Aorta (tissue), 5 donors: ENCODE data around the gene GPD1. TPM values are rescaled to one million over a fixed set of nuclear protein-coding genes. Genes with fewer than 3 reads are reported as not detected.

Experiments
- ATAC-seq: fragments of 200-7000 bp; cut with Tn5 transposase; one replicate; pipeline ENCODE4 v1.9.1; 2022; ENCODE audit warnings: moderate library complexity; ENCODE audit not compliant: low FRiP score
- DNase-seq, 2 donors: peaks; one replicate each; pipeline ENCODE4 v3.0.0-alpha.2; 2020
- H3K27ac ChIP-seq, 2 donors: one replicate each; pipeline ENCODE4 v1.5.1; 2013; ENCODE audit warnings: low read length in 2 of 2, mild to moderate bottlenecking in 2 of 2, moderate library complexity in 2 of 2, control low read depth in 1 of 2, inconsistent platforms in 1 of 2, low read depth in 1 of 2
- H3K27me3 ChIP-seq, 2 donors: one replicate each; pipeline ENCODE4 v1.6.1; 2013; ENCODE audit warnings: control low read depth in 1 of 2, low read length in 1 of 2, mild to moderate bottlenecking in 1 of 2, moderate library complexity in 1 of 2; ENCODE audit not compliant: insufficient read depth in 2 of 2, control insufficient read depth in 1 of 2
- H3K36me3 ChIP-seq, 2 donors: one replicate each; pipeline ENCODE4 v1.6.1; 2013; ENCODE audit warnings: control low read depth in 1 of 2, low read length in 1 of 2, mild to moderate bottlenecking in 1 of 2; ENCODE audit not compliant: insufficient read depth in 2 of 2, control insufficient read depth in 1 of 2
- H3K4me1 ChIP-seq, 2 donors: one replicate each; pipeline ENCODE4 v1.6.1; 2013; ENCODE audit warnings: low read length in 2 of 2, control low read depth in 1 of 2, mild to moderate bottlenecking in 1 of 2, moderate library complexity in 1 of 2; ENCODE audit not compliant: insufficient read depth in 2 of 2, control insufficient read depth in 1 of 2
- H3K4me3 ChIP-seq, 2 donors: one replicate each; pipeline ENCODE4 v1.5.1; 2013; ENCODE audit warnings: low read length in 2 of 2, control low read depth in 1 of 2, mild to moderate bottlenecking in 1 of 2
- H3K9me3 ChIP-seq: one replicate; pipeline ENCODE4 v1.6.1; 2013; ENCODE audit warnings: mild to moderate bottlenecking, low read length; ENCODE audit not compliant: control insufficient read depth
- WGBS, 2 donors: extraction: QIAGEN DNeasy Blood & Tissue Kit; methylation state at CpG; one replicate each; pipeline ENCODE4 v1.1.7; 2013; 5-methylcytosine and 5-hydroxymethylcytosine counted together
- intact Hi-C, 2 donors: fragments of 100-400 bp; cut with DNase I; formaldehyde crosslinking; loops; one replicate each; pipeline versions ENCODE4 v1.14.2 to v1.15.0; 2022
- polyA plus RNA-seq, 2 donors: library from polyadenylated mRNA; stranded (reverse); fragments of 200-250 nt; gene quantifications; one replicate each; pipeline ENCODE4 v1.2.3, GENCODE V29; 2013
- total RNA-seq, 2 donors: library from RNA; stranded (reverse); fragmentation: NEBNext Ultra II Directional; extraction: Animal tissue kit (Norgen Biotek cat#: 25700); gene quantifications; one replicate each; pipeline ENCODE4 v1.2.1, GENCODE V29; 2021
- donor health status: healthy with polysubstance abuse.
- donor health status: Bipolar disorder and iron deficiency.
- donor health status: DM: no; HTN: no; CAD: no.
- donor health status: DM: no; HTN: no; CAD: no.
- donor health status: DM: yes; HTN: yes; CAD: no.

GPD1 gene
- total and polyA plus RNA-seq, 4 donors: 0.61 to 24.8 (median 2.7) TPM

- Histone ChIP-seq H3K4me1 (no peaks in the 10 kb centered on the region), H3K27me3 (no peaks in the 10 kb centered on the region), H3K4me3 (no peak overlapping the region), H3K27ac (no peak overlapping the region), H3K9me3 (no peaks in the 10 kb centered on the region), H3K36me3 (peaks cover 2 to 5% of the 10 kb centered on the region in 2 donors)
- DNase-seq (peak in 1 of 2 donors; percentile 21), ATAC-seq (no peak)
- intact Hi-C loops: loop anchor here (5.0 to 10.0 kb wide), 3 partner anchors 80 to 228 kb away; partner anchors contain the start of gene CERS5 (in 1 of the 2)
- WGBS, 2 donors: 80 to 85% methylated on average over 9 of the region's 9 CpGs
These were observed 16.7 kb upstream of the GPD1 start for GRCh38 chr12:50087151-50087550.

- H3K4me3 ChIP-seq: no peak overlapping the region
- no peaks in the 10 kb centered on the region for H3K9me3 ChIP-seq
- H3K27ac ChIP-seq: no peak overlapping the region
- no peaks in the 10 kb centered on the region for H3K27me3 ChIP-seq
- ATAC-seq (no peak), DNase-seq (peak in 1 of 2 donors; percentile 8)
- H3K4me1 ChIP-seq: no peaks in the 10 kb centered on the region
- peaks cover 2 to 5% of the 10 kb centered on the region in 2 donors for H3K36me3 ChIP-seq
- WGBS, 2 donors: 20 to 28% methylated on average over 3 of the region's 3 CpGs
- intact Hi-C loops: loop anchor here (2.0 to 10.0 kb wide), 4 partner anchors 23 to 227 kb away; partner anchors contain the start of gene CERS5 (in 1 of the 2)
These were observed 15.8 kb upstream of the GPD1 start for GRCh38 chr12:50087995-50088394.

DNA sequence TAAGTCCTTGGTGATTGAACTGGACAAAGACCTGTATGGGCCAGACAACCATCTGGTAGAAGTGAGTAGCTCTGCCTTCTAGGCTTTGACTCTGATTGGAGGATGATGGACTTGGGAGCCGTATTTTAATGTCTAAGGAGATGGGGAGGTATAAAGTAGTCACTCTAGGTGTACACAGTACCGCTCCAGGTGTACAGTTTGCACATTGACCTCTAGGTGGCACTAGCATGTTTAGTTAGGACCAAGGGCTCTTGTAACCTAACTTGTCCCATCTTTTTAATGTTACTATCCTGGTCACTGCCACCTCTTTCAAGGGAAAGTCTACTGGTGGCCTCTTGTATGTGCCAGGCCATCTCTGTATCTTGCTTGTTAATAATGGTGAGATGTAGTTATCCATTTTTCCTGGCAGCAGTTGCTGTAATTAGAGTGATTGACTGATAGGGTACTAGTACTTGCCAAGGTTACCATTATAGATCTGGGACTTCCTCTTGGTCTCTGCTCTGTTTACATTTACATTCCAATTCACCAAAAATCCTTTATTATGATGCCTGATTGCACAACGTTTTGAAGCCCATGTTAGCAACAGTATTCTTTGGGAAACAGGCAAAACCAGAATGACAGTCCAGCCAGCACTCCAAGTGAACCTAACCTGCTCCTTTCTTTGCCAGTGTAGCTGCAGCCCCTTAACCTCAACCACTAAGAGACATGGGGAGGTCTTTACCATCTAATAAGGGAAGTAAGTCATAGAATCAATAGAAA lies 15.1 kb upstream of the GPD1 start:
- Histone ChIP-seq H3K36me3 (peaks cover 2 to 5% of the 10 kb centered on the region in 2 donors), H3K4me1 (no peaks in the 10 kb centered on the region), H3K9me3 (no peaks in the 10 kb centered on the region), H3K4me3 (no peak overlapping the region), H3K27ac (no peak overlapping the region), H3K27me3 (no peaks in the 10 kb centered on the region)
- intact Hi-C loops: loop anchor here (2.0 to 10.0 kb wide), 4 partner anchors 22 to 226 kb away; partner anchors contain the start of gene CERS5 (in 1 of the 2)
- peak in 1 of 2 donors; percentile 39 for DNase-seq
- peak; percentile 53 for ATAC-seq
- WGBS, 2 donors: 20 to 26% methylated on average over 3 of the region's 3 CpGs

- no peak for DNase-seq
These were observed 14.1 kb upstream of the GPD1 start for GRCh38 chr12:50089730-50090129.

GRCh38 chr12:50090391-50090790 lies 13.4 kb upstream of the GPD1 start:
- Histone ChIP-seq H3K4me3 (no peak overlapping the region), H3K27ac (no peak overlapping the region), H3K36me3 (peaks cover 5 to 6% of the 10 kb centered on the region in 2 donors), H3K4me1 (no peaks in the 10 kb centered on the region), H3K27me3 (no peaks in the 10 kb centered on the region), H3K9me3 (no peaks in the 10 kb centered on the region)
- 47 to 56% methylated on average over 5 of the region's 5 CpGs for WGBS, 2 donors
- no peak for DNase-seq
- no peak for ATAC-seq
- intact Hi-C loops: no loop called here

More at GRCh38 chr12:50089730-50090129, 14.1 kb upstream of the GPD1 start:
- Histone ChIP-seq H3K4me3 (no peak overlapping the region), H3K27me3 (no peaks in the 10 kb centered on the region), H3K9me3 (no peaks in the 10 kb centered on the region), H3K4me1 (no peaks in the 10 kb centered on the region), H3K27ac (no peak overlapping the region), H3K36me3 (peaks cover 5 to 6% of the 10 kb centered on the region in 2 donors)
- intact Hi-C loops: loop anchor here (2.0 to 10.0 kb wide), 4 partner anchors 21 to 225 kb away; partner anchors contain the start of gene CERS5 (in 1 of the 2)
- WGBS, 2 donors: 93% methylated on average over 7 of the region's 7 CpGs
- no peak for ATAC-seq

GRCh38 chr12:50097952-50098351 lies 5.9 kb upstream of the GPD1 start:
- no peak overlapping the region for H3K4me3 ChIP-seq
- H3K27ac ChIP-seq: no peak overlapping the region
- WGBS, 2 donors: 84 to 86% methylated on average over 6 of the region's 6 CpGs
- intact Hi-C loops: no loop called here
- H3K36me3 ChIP-seq: peaks cover 7 to 21% of the 10 kb centered on the region in 2 donors
- ATAC-seq (no peak), DNase-seq (no peak)
- no peaks in the 10 kb centered on the region for H3K27me3 ChIP-seq
- no peaks in the 10 kb centered on the region for H3K4me1 ChIP-seq
- H3K9me3 ChIP-seq: no peaks in the 10 kb centered on the region

GRCh38 chr12:50099302-50100008 lies 4.4 kb upstream of the GPD1 start:
- no peaks in the 10 kb centered on the region for H3K27me3 ChIP-seq
- DNase-seq (no peak), ATAC-seq (peak; percentile 31)
- H3K4me3 ChIP-seq: no peak overlapping the region
- intact Hi-C loops: no loop called here
- no peaks in the 10 kb centered on the region for H3K4me1 ChIP-seq
- peaks cover 7 to 18% of the 10 kb centered on the region in 2 donors for H3K36me3 ChIP-seq
- no peaks in the 10 kb centered on the region for H3K9me3 ChIP-seq
- no peak overlapping the region for H3K27ac ChIP-seq
- 65 to 66% methylated on average over 5 of the region's 5 CpGs for WGBS, 2 donors

DNA sequence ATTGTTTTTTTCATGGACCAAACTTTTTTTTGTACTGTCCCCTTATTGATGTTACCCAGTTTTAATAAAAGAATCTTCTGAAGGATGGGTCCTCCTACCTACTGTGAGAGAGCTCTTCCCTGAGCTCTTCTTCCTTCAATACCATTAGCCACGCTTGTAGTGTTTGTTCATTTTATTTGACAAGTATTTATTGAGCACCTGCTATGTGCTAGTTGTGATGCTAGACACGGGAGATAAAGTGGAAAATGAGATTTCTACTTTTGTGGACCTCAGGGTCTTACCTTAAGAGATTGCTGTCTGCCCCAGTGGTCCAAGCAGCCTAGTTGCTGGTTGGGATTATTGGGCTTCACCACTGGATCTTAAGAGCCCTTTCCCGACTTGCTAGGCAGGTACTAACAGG lies 3.2 kb upstream of the GPD1 start:
- Histone ChIP-seq H3K4me1 (no peaks in the 10 kb centered on the region), H3K9me3 (no peaks in the 10 kb centered on the region), H3K36me3 (peaks cover 7 to 16% of the 10 kb centered on the region in 2 donors), H3K27me3 (no peaks in the 10 kb centered on the region), H3K4me3 (no peak overlapping the region), H3K27ac (no peak overlapping the region)
- DNase-seq: no peak
- WGBS, 2 donors: 79 to 85% methylated on average over 3 of the region's 3 CpGs
- intact Hi-C loops: no loop called here
- ATAC-seq: no peak
